ENCODE measurements around the gene STAM2.
"Not testable (repeated sequence)": the region's sequence is repeated elsewhere in the genome, so short reads cannot be mapped to it uniquely, and the experiment has no call there.

Gene STAM2

GRCh38 chr2:152115952-152116351, 59.6 kb downstream of the STAM2 start:
- Histone ChIP-seq H3K4me1 (ENCODE audit: control insufficient read depth, insufficient read depth, low read length) (no peaks in the 10 kb centered on the region), H3K4me3 (ENCODE audit: insufficient read depth, low read depth, low read length) (no peak overlapping the region), H3K36me3 (ENCODE audit: control insufficient read depth, insufficient read depth, low read length) (no peaks in the 10 kb centered on the region), H3K27me3 (ENCODE audit: control insufficient read depth, insufficient read depth, low read length, poor library complexity, severe bottlenecking) (no peaks in the 10 kb centered on the region), H3K27ac (ENCODE audit: insufficient read depth, low read depth, low read length, poor library complexity, severe bottlenecking) (no peak overlapping the region), H3K9me3 (ENCODE audit: control insufficient read depth, low read length) (no peaks in the 10 kb centered on the region)
- 84 to 86% methylated on average over 3 of the region's 3 CpGs for WGBS, 2 experiments

GRCh38 chr2:152114366-152114765, 61.2 kb downstream of the STAM2 start:
- H3K9me3 ChIP-seq (ENCODE audit: control insufficient read depth, low read length) = no peaks in the 10 kb centered on the region
- no peaks in the 10 kb centered on the region for H3K4me1 ChIP-seq (ENCODE audit: control insufficient read depth, insufficient read depth, low read length)
- H3K27me3 ChIP-seq (ENCODE audit: control insufficient read depth, insufficient read depth, low read length, poor library complexity, severe bottlenecking) = no peaks in the 10 kb centered on the region
- H3K4me3 ChIP-seq (ENCODE audit: insufficient read depth, low read depth, low read length) = no peak overlapping the region
- no peak overlapping the region for H3K27ac ChIP-seq (ENCODE audit: insufficient read depth, low read depth, low read length, poor library complexity, severe bottlenecking)
- no peaks in the 10 kb centered on the region for H3K36me3 ChIP-seq (ENCODE audit: control insufficient read depth, insufficient read depth, low read length)
- WGBS, 2 experiments = 90 to 94% methylated on average over 3 of the region's 3 CpGs

- not testable (repeated sequence) for H3K9me3 ChIP-seq (ENCODE audit: control insufficient read depth, low read length); H3K27ac ChIP-seq (ENCODE audit: insufficient read depth, low read depth, low read length, poor library complexity, severe bottlenecking); H3K4me1 ChIP-seq (ENCODE audit: control insufficient read depth, insufficient read depth, low read length); H3K4me3 ChIP-seq (ENCODE audit: insufficient read depth, low read depth, low read length); H3K36me3 ChIP-seq (ENCODE audit: control insufficient read depth, insufficient read depth, low read length); H3K27me3 ChIP-seq (ENCODE audit: control insufficient read depth, insufficient read depth, low read length, poor library complexity, severe bottlenecking)
- 90 to 95% methylated on average over 13 of the region's 13 CpGs for whole genome bisulfite sequencing, 2 experiments
Measured at GRCh38 chr2:152107140-152107539, 68.4 kb downstream of the STAM2 start.

GRCh38 chr2:152106464-152106863, 69.1 kb downstream of the STAM2 start:
- peaks cover 2% of the 10 kb centered on the region for H3K27me3 ChIP-seq (ENCODE audit: control insufficient read depth, insufficient read depth, low read length, poor library complexity, severe bottlenecking)
- H3K36me3 ChIP-seq (ENCODE audit: control insufficient read depth, insufficient read depth, low read length) = no peaks in the 10 kb centered on the region
- no peaks in the 10 kb centered on the region for H3K9me3 ChIP-seq (ENCODE audit: control insufficient read depth, low read length)
- 90% methylated on average over 4 of the region's 4 CpGs for WGBS, 2 experiments
- H3K4me3 ChIP-seq (ENCODE audit: insufficient read depth, low read depth, low read length) = no peak overlapping the region
- H3K27ac ChIP-seq (ENCODE audit: insufficient read depth, low read depth, low read length, poor library complexity, severe bottlenecking) = no peak overlapping the region
- no peaks in the 10 kb centered on the region for H3K4me1 ChIP-seq (ENCODE audit: control insufficient read depth, insufficient read depth, low read length)

- H3K9me3 ChIP-seq (ENCODE audit: control insufficient read depth, low read length) = no peaks in the 10 kb centered on the region
- no peak overlapping the region for H3K4me3 ChIP-seq (ENCODE audit: insufficient read depth, low read depth, low read length)
- WGBS, 2 experiments = 91 to 100% methylated on average over 1 to 3 of the region's 3 CpGs
- no peaks in the 10 kb centered on the region for H3K36me3 ChIP-seq (ENCODE audit: control insufficient read depth, insufficient read depth, low read length)
- H3K27ac ChIP-seq (ENCODE audit: insufficient read depth, low read depth, low read length, poor library complexity, severe bottlenecking) = no peak overlapping the region
- peaks cover 34% of the 10 kb centered on the region for H3K27me3 ChIP-seq (ENCODE audit: control insufficient read depth, insufficient read depth, low read length, poor library complexity, severe bottlenecking)
- H3K4me1 ChIP-seq (ENCODE audit: control insufficient read depth, insufficient read depth, low read length) = no peaks in the 10 kb centered on the region
Measured at GRCh38 chr2:152103271-152103670, 72.3 kb downstream of the STAM2 start.

- no peak overlapping the region for H3K27ac ChIP-seq (ENCODE audit: insufficient read depth, low read depth, low read length, poor library complexity, severe bottlenecking)
- WGBS, 2 experiments = 77 to 81% methylated on average over 2 of the region's 2 CpGs
- peaks cover 57% of the 10 kb centered on the region for H3K27me3 ChIP-seq (ENCODE audit: control insufficient read depth, insufficient read depth, low read length, poor library complexity, severe bottlenecking)
- H3K36me3 ChIP-seq (ENCODE audit: control insufficient read depth, insufficient read depth, low read length) = no peaks in the 10 kb centered on the region
- H3K4me1 ChIP-seq (ENCODE audit: control insufficient read depth, insufficient read depth, low read length) = no peaks in the 10 kb centered on the region
- no peak overlapping the region for H3K4me3 ChIP-seq (ENCODE audit: insufficient read depth, low read depth, low read length)
- H3K9me3 ChIP-seq (ENCODE audit: control insufficient read depth, low read length) = no peaks in the 10 kb centered on the region
Measured at GRCh38 chr2:152100961-152101360, 74.6 kb downstream of the STAM2 start.

- Histone ChIP-seq H3K9me3 (ENCODE audit: control insufficient read depth, low read length) (no peaks in the 10 kb centered on the region), H3K27me3 (ENCODE audit: control insufficient read depth, insufficient read depth, low read length, poor library complexity, severe bottlenecking) (peaks cover 72% of the 10 kb centered on the region), H3K36me3 (ENCODE audit: control insufficient read depth, insufficient read depth, low read length) (no peaks in the 10 kb centered on the region), H3K4me3 (ENCODE audit: insufficient read depth, low read depth, low read length) (peak overlapping the region; percentile 52), H3K27ac (ENCODE audit: insufficient read depth, low read depth, low read length, poor library complexity, severe bottlenecking) (no peak overlapping the region), H3K4me1 (ENCODE audit: control insufficient read depth, insufficient read depth, low read length) (no peaks in the 10 kb centered on the region)
- 2 to 19% methylated on average over 14 to 19 of the region's 19 CpGs for WGBS, 2 experiments
Measured at GRCh38 chr2:152099367-152100050, 76.1 kb downstream of the STAM2 start.

DNA sequence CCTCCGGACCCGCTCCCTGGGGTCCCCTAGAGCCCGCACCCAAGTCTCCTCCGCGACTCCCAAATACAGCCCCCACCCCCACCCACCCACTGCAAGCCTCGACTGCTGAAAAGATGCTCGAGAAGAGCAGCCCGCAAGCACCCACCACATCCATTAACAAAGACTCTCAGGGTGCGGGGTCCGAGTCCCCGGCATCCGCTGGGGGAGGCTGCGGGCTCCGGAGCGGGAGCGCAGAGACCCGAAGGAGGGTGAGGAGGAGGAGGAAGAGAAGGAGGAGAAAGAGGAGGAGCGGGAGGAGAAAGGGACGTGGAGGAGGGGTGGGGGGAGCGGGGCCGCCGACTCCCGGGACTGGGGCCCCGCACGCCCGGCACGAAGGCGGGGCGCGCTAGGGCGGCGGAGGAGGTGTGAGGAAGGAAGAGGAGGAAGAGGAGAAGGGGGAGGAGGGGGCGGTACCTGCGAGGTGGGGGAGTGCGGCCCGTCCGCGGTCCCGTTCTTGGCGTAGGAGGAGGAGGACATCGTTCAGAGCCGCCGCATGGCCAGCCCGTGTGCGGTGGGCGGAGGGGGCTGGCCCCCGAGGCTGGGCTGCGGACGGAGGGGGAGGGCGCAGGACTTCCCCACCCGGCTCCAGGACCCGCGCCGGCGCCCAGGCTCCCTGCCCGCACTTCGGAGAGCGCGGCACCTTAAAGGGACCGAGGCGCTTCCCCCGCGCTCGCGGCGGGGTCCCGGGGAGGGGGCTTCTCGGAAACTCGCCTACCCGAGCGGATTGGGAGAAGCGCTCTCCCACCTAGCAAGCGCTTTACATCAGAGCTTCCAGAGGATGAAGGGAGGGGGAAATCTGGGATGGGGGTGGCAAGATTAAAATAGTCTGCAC, 76.8 kb downstream of the STAM2 start, which contains the start of gene CACNB4:
TSS of gene CACNB4 (minus strand) at position 549 of the 871 bp plus-strand sequence.
- WGBS, 2 experiments = 1% methylated on average over 72 to 73 of the region's 73 CpGs
- H3K4me3 ChIP-seq (ENCODE audit: insufficient read depth, low read depth, low read length) = peak within 1 kb of the TSS; percentile 52
- no peaks in the 10 kb centered on the region for H3K4me1 ChIP-seq (ENCODE audit: control insufficient read depth, insufficient read depth, low read length)
- H3K36me3 ChIP-seq (ENCODE audit: control insufficient read depth, insufficient read depth, low read length) = no peaks in the 10 kb centered on the region
- no peaks in the 10 kb centered on the region for H3K9me3 ChIP-seq (ENCODE audit: control insufficient read depth, low read length)
- H3K27me3 ChIP-seq (ENCODE audit: control insufficient read depth, insufficient read depth, low read length, poor library complexity, severe bottlenecking) = peaks cover 73% of the 10 kb centered on the region
- no peak within 1 kb of the TSS for H3K27ac ChIP-seq (ENCODE audit: insufficient read depth, low read depth, low read length, poor library complexity, severe bottlenecking)

DNA sequence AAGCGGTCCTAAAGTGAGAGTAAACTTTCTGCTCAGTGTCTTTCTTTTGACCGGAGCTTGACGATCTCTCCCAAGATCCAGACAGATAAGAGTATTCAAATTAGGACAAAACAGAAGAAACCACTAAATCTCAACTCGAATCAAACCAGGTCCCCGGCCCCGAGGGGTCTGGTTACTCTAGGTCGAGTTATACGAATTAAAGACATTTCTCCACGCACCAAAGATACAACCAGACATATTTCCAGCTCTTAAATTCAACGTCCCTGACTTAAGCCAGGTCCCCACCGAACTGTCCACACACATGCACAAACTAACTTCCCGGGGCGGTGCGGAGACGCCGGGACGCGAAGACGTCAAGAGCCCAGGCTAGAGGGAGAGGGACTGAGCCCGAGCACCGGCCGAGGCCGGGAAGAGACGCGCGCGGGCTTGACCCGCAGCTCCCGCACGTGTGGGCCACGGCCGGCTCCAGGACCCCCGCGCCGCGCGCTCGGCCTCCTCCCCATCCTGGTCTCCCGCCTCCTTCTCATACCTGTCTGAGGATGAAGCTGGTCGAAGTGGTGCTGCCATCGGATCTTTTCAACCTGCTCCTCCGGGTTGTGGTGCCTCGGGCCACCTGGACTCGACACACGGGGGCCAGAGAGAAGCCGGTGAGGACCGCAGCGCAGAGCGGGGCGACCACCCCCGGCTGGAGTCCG, 77.6 kb downstream of the STAM2 start:
- 1 to 2% methylated on average over 52 of the region's 52 CpGs for WGBS, 2 experiments
- no peaks in the 10 kb centered on the region for H3K9me3 ChIP-seq (ENCODE audit: control insufficient read depth, low read length)
- H3K4me3 ChIP-seq (ENCODE audit: insufficient read depth, low read depth, low read length) = peak overlapping the region; percentile 52
- no peaks in the 10 kb centered on the region for H3K36me3 ChIP-seq (ENCODE audit: control insufficient read depth, insufficient read depth, low read length)
- H3K27me3 ChIP-seq (ENCODE audit: control insufficient read depth, insufficient read depth, low read length, poor library complexity, severe bottlenecking) = peaks cover 73% of the 10 kb centered on the region
- no peaks in the 10 kb centered on the region for H3K4me1 ChIP-seq (ENCODE audit: control insufficient read depth, insufficient read depth, low read length)
- H3K27ac ChIP-seq (ENCODE audit: insufficient read depth, low read depth, low read length, poor library complexity, severe bottlenecking) = no peak overlapping the region

DNA sequence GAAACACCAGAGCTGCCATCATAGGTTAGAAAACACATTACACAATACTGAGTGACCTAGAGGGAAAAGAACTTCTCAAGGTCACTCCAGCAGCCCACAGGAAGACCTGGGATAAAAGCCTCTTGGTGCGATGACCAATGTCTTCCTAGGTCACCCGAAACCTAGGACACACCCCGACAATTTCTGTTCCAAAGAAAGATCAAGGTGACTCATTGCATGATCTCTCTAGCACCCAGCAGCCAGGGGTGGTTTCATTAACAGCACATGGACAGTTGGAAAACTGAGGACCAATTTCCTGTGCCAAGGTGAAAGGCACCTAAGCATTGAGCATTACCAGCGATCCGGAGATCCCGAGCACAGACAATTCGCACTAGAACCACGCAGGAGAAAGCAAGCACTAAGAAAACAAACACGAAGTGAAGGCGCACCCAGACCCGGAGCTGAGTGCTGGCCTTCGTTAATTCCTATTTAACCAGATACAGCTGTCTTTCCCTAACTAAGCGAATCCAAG, 78.2 kb downstream of the STAM2 start:
- Histone ChIP-seq H3K27me3 (ENCODE audit: control insufficient read depth, insufficient read depth, low read length, poor library complexity, severe bottlenecking) (peaks cover 73% of the 10 kb centered on the region), H3K36me3 (ENCODE audit: control insufficient read depth, insufficient read depth, low read length) (no peaks in the 10 kb centered on the region), H3K9me3 (ENCODE audit: control insufficient read depth, low read length) (no peaks in the 10 kb centered on the region), H3K4me1 (ENCODE audit: control insufficient read depth, insufficient read depth, low read length) (no peaks in the 10 kb centered on the region), H3K27ac (ENCODE audit: insufficient read depth, low read depth, low read length, poor library complexity, severe bottlenecking) (no peak overlapping the region), H3K4me3 (ENCODE audit: insufficient read depth, low read depth, low read length) (peak overlapping the region; percentile 52)
- WGBS, 2 experiments = 7 to 9% methylated on average over 13 of the region's 13 CpGs

Measured in ectodermal cell (in vitro differentiated cells).